ENCODE results near the gene MAMDC2.

The MAMDC2 gene

GRCh38 chr9:70205366-70206020, 161.8 kb downstream of the MAMDC2 start:
- no peak for DNase-seq (ENCODE audit: low read depth, low spot score)
- no peak overlapping the region for H3K4me3 ChIP-seq (ENCODE audit: low read depth, low read length)
- CTCF ChIA-PET = interaction anchor here (1.5 kb wide), 1 partner anchor 283 kb away, joined by 3 read pairs; no protein-coding TSS in a partner anchor
- TF ChIP-seq, protein P1, sequence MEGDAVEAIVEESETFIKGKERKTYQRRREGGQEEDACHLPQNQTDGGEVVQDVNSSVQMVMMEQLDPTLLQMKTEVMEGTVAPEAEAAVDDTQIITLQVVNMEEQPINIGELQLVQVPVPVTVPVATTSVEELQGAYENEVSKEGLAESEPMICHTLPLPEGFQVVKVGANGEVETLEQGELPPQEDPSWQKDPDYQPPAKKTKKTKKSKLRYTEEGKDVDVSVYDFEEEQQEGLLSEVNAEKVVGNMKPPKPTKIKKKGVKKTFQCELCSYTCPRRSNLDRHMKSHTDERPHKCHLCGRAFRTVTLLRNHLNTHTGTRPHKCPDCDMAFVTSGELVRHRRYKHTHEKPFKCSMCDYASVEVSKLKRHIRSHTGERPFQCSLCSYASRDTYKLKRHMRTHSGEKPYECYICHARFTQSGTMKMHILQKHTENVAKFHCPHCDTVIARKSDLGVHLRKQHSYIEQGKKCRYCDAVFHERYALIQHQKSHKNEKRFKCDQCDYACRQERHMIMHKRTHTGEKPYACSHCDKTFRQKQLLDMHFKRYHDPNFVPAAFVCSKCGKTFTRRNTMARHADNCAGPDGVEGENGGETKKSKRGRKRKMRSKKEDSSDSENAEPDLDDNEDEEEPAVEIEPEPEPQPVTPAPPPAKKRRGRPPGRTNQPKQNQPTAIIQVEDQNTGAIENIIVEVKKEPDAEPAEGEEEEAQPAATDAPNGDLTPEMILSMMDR (IDR thresholded peaks at IDR 0.05; ENCODE audit: insufficient read depth, low read length, missing control alignments) = no peak
- POLR2A ChIA-PET = no interaction called here

GRCh38 chr9:70217029-70217428, 173.4 kb downstream of the MAMDC2 start:
- ChIA-PET CTCF (interaction anchor here (1.4 kb wide), 1 partner anchor 97 kb away, joined by 3 read pairs; no protein-coding TSS in a partner anchor), POLR2A (no interaction called here)
- TF ChIP-seq, protein P1 (IDR thresholded peaks at IDR 0.05; ENCODE audit: insufficient read depth, low read length, missing control alignments) = no peak
- DNase-seq (ENCODE audit: low read depth, low spot score) = no peak
- no peak overlapping the region for H3K4me3 ChIP-seq (ENCODE audit: low read depth, low read length)

- TF ChIP-seq, protein P1 (IDR thresholded peaks at IDR 0.05; ENCODE audit: insufficient read depth, low read length, missing control alignments) = no peak
- H3K4me3 ChIP-seq (ENCODE audit: low read depth, low read length) = no peak overlapping the region
- ChIA-PET CTCF (interaction anchor here (0.9 to 1.5 kb wide), 5 partner anchors 9 to 108 kb away, joined by 3 to 6 read pairs (median 4); no protein-coding TSS in a partner anchor), POLR2A (no interaction called here)
- DNase-seq (ENCODE audit: low read depth, low spot score) = peak; percentile 34
These were observed 175.1 kb downstream of the MAMDC2 start for GRCh38 chr9:70218767-70219166.

DNA sequence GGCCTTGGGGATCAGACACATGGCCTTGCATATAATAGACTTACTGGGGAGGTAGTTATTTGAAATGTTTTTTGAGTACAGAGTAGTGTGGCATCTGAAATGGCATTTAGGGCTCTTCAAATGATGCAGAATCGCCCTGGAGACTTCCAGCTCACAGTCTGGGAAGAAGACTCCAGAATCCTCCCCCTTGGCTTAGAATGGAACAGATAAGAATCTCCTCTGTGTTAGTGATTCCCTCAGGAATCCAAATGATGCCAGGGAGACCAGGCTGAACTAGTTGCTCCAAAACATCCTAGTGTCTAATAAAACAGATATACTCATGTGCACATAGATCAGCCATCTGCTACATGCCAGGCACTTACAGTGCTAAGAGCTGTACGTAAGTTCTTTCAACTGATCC, 176.6 kb downstream of the MAMDC2 start:
- H3K4me3 ChIP-seq (ENCODE audit: low read depth, low read length) = no peak overlapping the region
- ChIA-PET POLR2A (no interaction called here), CTCF (interaction anchor here (1.4 kb wide), 1 partner anchor 106 kb away, joined by 4 read pairs; no protein-coding TSS in a partner anchor)
- DNase-seq (ENCODE audit: low read depth, low spot score) = peak; percentile 17
- TF ChIP-seq, protein P1 (IDR thresholded peaks at IDR 0.05; ENCODE audit: insufficient read depth, low read length, missing control alignments) = no peak

DNA sequence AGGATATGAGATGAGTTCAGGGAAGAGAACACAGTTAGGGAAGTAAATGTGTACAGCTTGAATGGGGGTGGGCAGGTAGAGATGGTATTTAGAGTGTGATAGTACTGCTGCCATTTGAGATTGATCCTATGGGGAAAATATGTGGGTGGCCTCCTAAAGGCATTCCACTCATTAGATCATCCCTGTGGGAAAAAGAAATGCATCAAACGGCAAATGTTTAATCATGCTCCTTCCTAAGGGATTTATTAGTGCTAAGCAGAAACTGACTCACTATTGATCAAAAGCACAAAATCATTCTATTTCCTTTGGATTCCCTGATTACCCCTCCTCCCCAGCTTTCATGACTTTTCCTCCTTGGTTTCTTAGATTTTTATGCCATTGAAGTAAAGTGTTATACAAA, 178.7 kb downstream of the MAMDC2 start:
- H3K4me3 ChIP-seq (ENCODE audit: low read depth, low read length) = no peak overlapping the region
- ChIA-PET CTCF (interaction anchor here (1.0 to 2.8 kb wide), 3 partner anchors 109 to 302 kb away, joined by 3 to 8 read pairs (median 4); no protein-coding TSS in a partner anchor), POLR2A (no interaction called here)
- TF ChIP-seq, protein P1 (IDR thresholded peaks at IDR 0.05; ENCODE audit: insufficient read depth, low read length, missing control alignments) = no peak
- no peak for DNase-seq (ENCODE audit: low read depth, low spot score)

DNA sequence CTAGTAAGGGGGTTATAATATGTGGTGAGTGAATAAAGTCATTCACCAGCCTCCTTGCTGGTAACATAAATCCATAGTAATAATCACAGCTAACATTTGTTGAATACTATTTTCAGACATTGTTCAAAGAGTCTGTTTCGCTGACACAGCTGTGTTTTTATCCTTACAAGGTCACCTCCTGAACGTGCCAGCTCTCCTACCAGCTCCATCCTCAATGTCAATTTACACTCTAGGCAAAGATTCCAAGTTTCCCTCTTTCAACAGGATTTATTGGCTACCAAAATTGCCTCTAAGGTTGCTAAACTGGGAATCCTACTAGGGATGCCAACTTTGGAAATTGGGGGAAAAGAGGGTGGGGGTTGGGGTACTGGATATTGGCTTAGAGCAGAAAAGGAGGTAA, 184.5 kb downstream of the MAMDC2 start:
- no peak overlapping the region for H3K4me3 ChIP-seq (ENCODE audit: low read depth, low read length)
- TF ChIP-seq, protein P1 (IDR thresholded peaks at IDR 0.05; ENCODE audit: insufficient read depth, low read length, missing control alignments) = no peak
- ChIA-PET POLR2A (no interaction called here), CTCF (interaction anchor here (0.9 to 8.1 kb wide), 11 partner anchors 9 to 555 kb away, joined by 3 to 83 read pairs (median 7); no protein-coding TSS in a partner anchor)
- DNase-seq (ENCODE audit: low read depth, low spot score) = no peak

Data from AG04449 (cell line).